ENCODE measurements around the gene SPATS2. TPM values are rescaled to one million over a fixed set of nuclear protein-coding genes. Genes with fewer than 3 reads are reported as not detected.

Gene SPATS2
- total RNA-seq, 2 experiments from 2014 or later = 9.7 to 12.9 TPM

- Mint-ChIP-seq H3K27me3 (peaks cover 1% of the 10 kb centered on the region), H3K27ac (no peak overlapping the region), H3K4me1 (ENCODE audit: low read depth) (no peaks in the 10 kb centered on the region), H3K36me3 (peaks cover 8% of the 10 kb centered on the region), H3K9me3 (no peaks in the 10 kb centered on the region), H3K4me3 (no peak overlapping the region)
- DNase-seq = no peak
- ChIA-PET POLR2A (interaction anchor here (1.0 to 2.6 kb wide), 2 partner anchors 9 to 13 kb away, joined by 4 to 7 read pairs; partner anchors contain the start of gene MCRS1), CTCF (interaction anchor here (1.1 to 4.3 kb wide), 5 partner anchors 13 to 207 kb away, joined by 4 to 23 read pairs (median 8); no protein-coding TSS in a partner anchor)
- intact Hi-C loops (cut with micrococcal nuclease) = no loop called here
These were observed 187.0 kb downstream of the SPATS2 start for GRCh38 chr12:49554266-49554665.

GRCh38 chr12:49555631-49556390 lies 188.5 kb downstream of the SPATS2 start:
- ChIA-PET CTCF (interaction anchor here (3.8 kb wide), 1 partner anchor 197 kb away, joined by 23 read pairs; no protein-coding TSS in a partner anchor), POLR2A (no interaction called here)
- H3K27ac Mint-ChIP-seq = no peak overlapping the region
- H3K9me3 Mint-ChIP-seq = no peaks in the 10 kb centered on the region
- DNase-seq = no peak
- H3K4me1 Mint-ChIP-seq (ENCODE audit: low read depth) = peaks cover 2% of the 10 kb centered on the region
- H3K4me3 Mint-ChIP-seq = no peak overlapping the region
- peaks cover 11% of the 10 kb centered on the region for H3K36me3 Mint-ChIP-seq
- peaks cover 1% of the 10 kb centered on the region for H3K27me3 Mint-ChIP-seq
- intact Hi-C loops (cut with micrococcal nuclease) = no loop called here

GRCh38 chr12:49556391-49557186 lies 189.3 kb downstream of the SPATS2 start:
- Mint-ChIP-seq H3K36me3 (peaks cover 13% of the 10 kb centered on the region), H3K4me3 (no peak overlapping the region), H3K4me1 (ENCODE audit: low read depth) (peaks cover 9% of the 10 kb centered on the region), H3K9me3 (no peaks in the 10 kb centered on the region), H3K27me3 (no peaks in the 10 kb centered on the region), H3K27ac (no peak overlapping the region)
- no peak for DNase-seq
- POLR2A ChIA-PET = no interaction called here
- intact Hi-C loops (cut with micrococcal nuclease) = no loop called here
- CTCF ChIA-PET = no interaction called here

- DNase-seq = no peak
- Mint-ChIP-seq H3K27me3 (no peaks in the 10 kb centered on the region), H3K9me3 (no peaks in the 10 kb centered on the region), H3K4me1 (ENCODE audit: low read depth) (peaks cover 9% of the 10 kb centered on the region), H3K36me3 (peaks cover 19% of the 10 kb centered on the region), H3K4me3 (no peak overlapping the region), H3K27ac (no peak overlapping the region)
- intact Hi-C loops (cut with micrococcal nuclease) = no loop called here
- POLR2A ChIA-PET = no interaction called here
- CTCF ChIA-PET = no interaction called here
These were observed 190.1 kb downstream of the SPATS2 start for GRCh38 chr12:49557187-49557916.

- no peaks in the 10 kb centered on the region for H3K9me3 Mint-ChIP-seq
- no peak for DNase-seq
- ChIA-PET POLR2A (interaction anchor here (1.0 kb wide), 1 partner anchor 8 kb away, joined by 3 read pairs; no protein-coding TSS in a partner anchor), CTCF (no interaction called here)
- peaks cover 9% of the 10 kb centered on the region for H3K4me1 Mint-ChIP-seq (ENCODE audit: low read depth)
- H3K27me3 Mint-ChIP-seq = no peaks in the 10 kb centered on the region
- intact Hi-C loops (cut with micrococcal nuclease) = no loop called here
- no peak overlapping the region for H3K4me3 Mint-ChIP-seq
- peaks cover 23% of the 10 kb centered on the region for H3K36me3 Mint-ChIP-seq
- H3K27ac Mint-ChIP-seq = no peak overlapping the region
These were observed 190.6 kb downstream of the SPATS2 start for GRCh38 chr12:49557917-49558215.

GRCh38 chr12:49558526-49558925 lies 191.3 kb downstream of the SPATS2 start:
- POLR2A ChIA-PET = interaction anchor here (1.0 kb wide), 1 partner anchor 9 kb away, joined by 3 read pairs; no protein-coding TSS in a partner anchor
- H3K27me3 Mint-ChIP-seq = no peaks in the 10 kb centered on the region
- CTCF ChIA-PET = no interaction called here
- H3K4me3 Mint-ChIP-seq = no peak overlapping the region
- intact Hi-C loops (cut with micrococcal nuclease) = no loop called here
- H3K27ac Mint-ChIP-seq = no peak overlapping the region
- H3K36me3 Mint-ChIP-seq = peaks cover 25% of the 10 kb centered on the region
- peaks cover 9% of the 10 kb centered on the region for H3K4me1 Mint-ChIP-seq (ENCODE audit: low read depth)
- DNase-seq = no peak
- no peaks in the 10 kb centered on the region for H3K9me3 Mint-ChIP-seq

GRCh38 chr12:49559011-49559675 lies 191.9 kb downstream of the SPATS2 start:
- no peaks in the 10 kb centered on the region for H3K27me3 Mint-ChIP-seq
- ChIA-PET CTCF (no interaction called here), POLR2A (interaction anchor here (1.0 kb wide), 1 partner anchor 9 kb away, joined by 3 read pairs; no protein-coding TSS in a partner anchor)
- H3K27ac Mint-ChIP-seq = no peak overlapping the region
- H3K36me3 Mint-ChIP-seq = peaks cover 29% of the 10 kb centered on the region
- H3K4me3 Mint-ChIP-seq = no peak overlapping the region
- peaks cover 13% of the 10 kb centered on the region for H3K4me1 Mint-ChIP-seq (ENCODE audit: low read depth)
- intact Hi-C loops (cut with micrococcal nuclease) = no loop called here
- no peaks in the 10 kb centered on the region for H3K9me3 Mint-ChIP-seq
- DNase-seq = no peak

- ChIA-PET CTCF (interaction anchor here (1.0 to 2.5 kb wide), 2 partner anchors 202 to 217 kb away, joined by 3 to 7 read pairs; no protein-coding TSS in a partner anchor), POLR2A (no interaction called here)
- H3K27me3 Mint-ChIP-seq = no peaks in the 10 kb centered on the region
- H3K4me3 Mint-ChIP-seq = no peak overlapping the region
- no peaks in the 10 kb centered on the region for H3K9me3 Mint-ChIP-seq
- intact Hi-C loops (cut with micrococcal nuclease) = no loop called here
- peaks cover 31% of the 10 kb centered on the region for H3K36me3 Mint-ChIP-seq
- no peak overlapping the region for H3K27ac Mint-ChIP-seq
- no peak for DNase-seq
- H3K4me1 Mint-ChIP-seq (ENCODE audit: low read depth) = peaks cover 24% of the 10 kb centered on the region
These were observed 193.4 kb downstream of the SPATS2 start for GRCh38 chr12:49560695-49561094.

GRCh38 chr12:49562233-49562632 lies 195.0 kb downstream of the SPATS2 start:
- Mint-ChIP-seq H3K27me3 (no peaks in the 10 kb centered on the region), H3K4me1 (ENCODE audit: low read depth) (peaks cover 36% of the 10 kb centered on the region), H3K4me3 (no peak overlapping the region), H3K9me3 (no peaks in the 10 kb centered on the region), H3K36me3 (peaks cover 31% of the 10 kb centered on the region), H3K27ac (no peak overlapping the region)
- DNase-seq = no peak
- POLR2A ChIA-PET = interaction anchor here (1.4 kb wide), 1 partner anchor 8 kb away, joined by 4 read pairs; no protein-coding TSS in a partner anchor
- CTCF ChIA-PET = interaction anchor here (0.8 to 2.5 kb wide), 4 partner anchors 10 to 204 kb away, joined by 3 to 7 read pairs (median 4); no protein-coding TSS in a partner anchor
- intact Hi-C loops (cut with micrococcal nuclease) = no loop called here

- Mint-ChIP-seq H3K4me3 (no peak overlapping the region), H3K36me3 (peaks cover 31% of the 10 kb centered on the region), H3K4me1 (ENCODE audit: low read depth) (peaks cover 38% of the 10 kb centered on the region), H3K9me3 (no peaks in the 10 kb centered on the region), H3K27ac (no peak overlapping the region), H3K27me3 (no peaks in the 10 kb centered on the region)
- ChIA-PET CTCF (interaction anchor here (1.8 kb wide), 1 partner anchor 145 kb away, joined by 4 read pairs; no protein-coding TSS in a partner anchor), POLR2A (interaction anchor here (0.6 to 1.4 kb wide), 2 partner anchors 9 to 220 kb away, joined by 3 to 4 read pairs; no protein-coding TSS in a partner anchor)
- intact Hi-C loops (cut with micrococcal nuclease) = no loop called here
- DNase-seq = no peak
These were observed 195.6 kb downstream of the SPATS2 start for GRCh38 chr12:49562831-49563230.

- H3K36me3 Mint-ChIP-seq = peaks cover 25% of the 10 kb centered on the region
- H3K27ac Mint-ChIP-seq = no peak overlapping the region
- H3K4me3 Mint-ChIP-seq = no peak overlapping the region
- intact Hi-C loops (cut with micrococcal nuclease) = no loop called here
- H3K27me3 Mint-ChIP-seq = no peaks in the 10 kb centered on the region
- peaks cover 44% of the 10 kb centered on the region for H3K4me1 Mint-ChIP-seq (ENCODE audit: low read depth)
- no peaks in the 10 kb centered on the region for H3K9me3 Mint-ChIP-seq
- no peak for DNase-seq
- ChIA-PET CTCF (interaction anchor here (1.1 to 1.8 kb wide), 4 partner anchors 17 to 205 kb away, joined by 3 to 5 read pairs (median 4); partner anchors contain the start of gene PRPF40B), POLR2A (interaction anchor here (1.4 kb wide), 1 partner anchor 10 kb away, joined by 4 read pairs; no protein-coding TSS in a partner anchor)
These were observed 196.9 kb downstream of the SPATS2 start for GRCh38 chr12:49563951-49564685.
